AG09309 (cell line): ENCODE results near the gene VAV2.

Source experiments
- DNase-seq: peaks from one replicate; pipeline ENCODE4 v3.0.0-alpha.2; 2010; ENCODE audit warnings: low read depth
- H3K4me3 ChIP-seq: 2 replicates; pipeline ENCODE4 v1.5.1; 2011; ENCODE audit warnings: mild to moderate bottlenecking, low read depth, low read length, moderate library complexity; ENCODE audit not compliant: control insufficient read depth
- CTCF ChIP-seq: IDR thresholded peaks from 2 replicates; pipeline ENCODE4 v1.5.1; 2011; ENCODE audit warnings: mild to moderate bottlenecking, low read depth, low read length, inconsistent platforms; ENCODE audit not compliant: insufficient read depth, control insufficient read depth; ENCODE audit errors: missing control alignments

VAV2 gene

GRCh38 chr9:133796562-133796961, 195.6 kb downstream of the VAV2 start:
- DNase-seq: no peak
- no peak for TF ChIP-seq CTCF
- H3K4me3 ChIP-seq: no peak overlapping the region

- DNase-seq: no peak
- no peak overlapping the region for H3K4me3 ChIP-seq
- no peak for TF ChIP-seq CTCF
Observed at GRCh38 chr9:133795049-133795448, 197.1 kb downstream of the VAV2 start.

GRCh38 chr9:133794016-133794760, 197.9 kb downstream of the VAV2 start:
- no peak for DNase-seq
- H3K4me3 ChIP-seq: no peak overlapping the region
- no peak for TF ChIP-seq CTCF

- DNase-seq: no peak
- no peak for TF ChIP-seq CTCF
- H3K4me3 ChIP-seq: no peak overlapping the region
Observed at GRCh38 chr9:133793471-133793870, 198.7 kb downstream of the VAV2 start.

GRCh38 chr9:133792721-133793470, 199.2 kb downstream of the VAV2 start:
- peak; percentile 95 for TF ChIP-seq CTCF
- H3K4me3 ChIP-seq: no peak overlapping the region
- DNase-seq: peak; percentile 20

- no peak overlapping the region for H3K4me3 ChIP-seq
- DNase-seq: no peak
- TF ChIP-seq CTCF: no peak
Observed at GRCh38 chr9:133791735-133792649, 200.1 kb downstream of the VAV2 start.
